HG03354 (cell line): Measurements from ENCODE around the gene COTL1.
"Not testable (repeated sequence)": the region's sequence is repeated elsewhere in the genome, so short reads cannot be mapped to it uniquely, and the experiment has no call there.

ENCODE experiments used
- ATAC-seq: cut with Tn5 transposase; IDR thresholded peaks from one replicate; pipeline ENCODE4 v1.9.1; 2021; ENCODE audit warnings: mild to moderate bottlenecking; ENCODE audit not compliant: unreplicated experiment, poor library complexity, severe bottlenecking

Gene COTL1

DNA sequence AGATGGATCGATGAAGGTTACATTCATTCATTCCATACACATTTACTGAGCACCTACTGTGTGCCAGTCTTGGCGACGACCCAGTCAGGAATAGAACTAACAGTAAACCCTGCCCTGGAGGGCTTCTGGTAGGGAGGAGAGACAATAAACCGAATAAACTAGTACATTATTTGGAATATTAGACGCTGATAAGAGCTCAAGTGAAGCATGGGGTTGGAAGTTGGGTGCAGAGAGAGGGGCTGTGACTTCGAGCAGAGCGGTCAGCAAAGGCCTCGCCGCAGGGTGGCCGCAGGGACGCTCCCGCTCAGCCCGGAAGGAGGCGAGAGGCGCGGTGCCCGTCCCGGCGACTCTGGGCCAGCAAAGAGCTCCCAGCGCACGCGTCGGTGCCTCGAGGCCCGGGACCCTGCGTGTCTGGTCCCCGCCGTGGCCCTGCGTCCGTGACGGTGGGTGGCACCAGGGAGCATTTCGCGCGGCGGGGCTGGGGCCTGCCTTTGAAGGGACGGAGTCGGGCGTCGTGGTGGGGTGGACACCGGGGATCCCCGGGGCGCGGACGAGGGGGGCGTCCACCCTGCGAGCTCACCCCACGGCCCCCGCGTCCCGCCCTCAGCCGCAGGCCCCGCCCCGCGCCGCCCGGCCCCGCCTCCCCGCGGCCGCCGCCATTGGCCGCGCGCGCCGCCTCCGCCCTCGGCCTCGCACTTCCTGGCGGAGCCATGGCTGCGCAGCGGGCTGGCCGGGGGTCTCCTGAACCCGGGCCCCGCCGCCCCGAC, 30.1 kb upstream of the COTL1 start, which contains the start of gene KLHL36:
KLHL36 (plus strand) TSS at position 684 of the 767 bp plus-strand sequence. CDS start 2,357 bp downstream, outside the sequence.
- peak; percentile 80 for ATAC-seq

GRCh38 chr16:84643674-84644073, 25.8 kb upstream of the COTL1 start:
- peak; percentile 32 for ATAC-seq

- no peak for ATAC-seq
Measured at GRCh38 chr16:84643180-84643583, 25.3 kb upstream of the COTL1 start.

DNA sequence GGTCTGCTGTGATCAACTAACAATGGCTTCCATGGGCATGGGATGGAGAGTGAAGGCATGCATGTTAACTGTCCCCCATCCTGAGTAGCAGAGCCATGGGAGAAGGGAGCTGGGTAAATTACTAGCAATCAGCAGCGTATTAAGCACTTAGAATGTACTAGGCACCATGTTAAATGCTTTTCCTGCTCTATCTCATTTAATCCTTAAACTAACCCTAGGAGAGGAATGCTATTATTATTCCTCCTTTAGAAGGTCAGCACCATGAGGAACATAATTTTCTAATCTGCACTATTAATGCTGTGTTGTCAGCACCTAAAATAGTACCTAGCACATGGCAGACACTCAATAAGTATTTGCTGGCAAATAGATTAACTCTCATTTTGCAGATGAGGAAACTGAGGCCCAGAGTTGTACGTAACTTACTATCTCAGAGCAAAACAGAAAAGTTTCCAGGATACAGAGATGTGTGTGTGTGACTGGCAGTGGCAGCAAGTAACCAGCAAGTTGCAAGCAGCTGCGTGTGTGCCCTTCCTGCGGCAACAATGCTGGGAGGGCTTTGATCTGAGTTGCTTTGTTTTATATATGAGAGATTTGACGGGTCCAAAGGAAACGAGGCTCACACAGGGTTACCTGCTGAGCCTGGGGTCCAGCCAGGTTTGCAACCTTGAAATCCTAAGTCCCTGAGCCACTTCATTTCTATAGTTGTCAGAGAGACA, 23.9 kb upstream of the COTL1 start:
- ATAC-seq: no peak

GRCh38 chr16:84640145-84640544, 22.3 kb upstream of the COTL1 start:
- ATAC-seq: no peak

GRCh38 chr16:84638231-84638806, 20.4 kb upstream of the COTL1 start:
- ATAC-seq: no peak

DNA sequence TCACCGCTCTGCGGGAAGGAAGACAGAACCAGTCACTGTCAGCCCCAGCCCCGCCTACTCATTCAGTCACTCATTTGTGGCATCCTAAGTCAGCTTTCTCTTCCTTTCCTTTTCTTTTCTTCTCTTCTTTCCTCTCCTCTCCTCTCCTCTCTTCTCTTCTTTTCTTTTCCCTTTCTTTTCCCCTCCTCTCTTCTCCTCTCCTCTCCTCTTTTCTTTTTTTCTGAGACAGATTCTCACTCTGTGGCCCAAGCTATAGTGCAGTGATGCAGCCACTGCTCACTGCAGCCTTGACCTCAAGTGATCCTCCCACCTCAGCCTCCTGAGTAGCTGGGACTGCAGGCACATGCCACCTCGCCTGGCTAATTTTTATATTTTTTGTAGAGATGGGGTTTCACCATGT, 19.8 kb upstream of the COTL1 start:
- ATAC-seq: no peak

DNA sequence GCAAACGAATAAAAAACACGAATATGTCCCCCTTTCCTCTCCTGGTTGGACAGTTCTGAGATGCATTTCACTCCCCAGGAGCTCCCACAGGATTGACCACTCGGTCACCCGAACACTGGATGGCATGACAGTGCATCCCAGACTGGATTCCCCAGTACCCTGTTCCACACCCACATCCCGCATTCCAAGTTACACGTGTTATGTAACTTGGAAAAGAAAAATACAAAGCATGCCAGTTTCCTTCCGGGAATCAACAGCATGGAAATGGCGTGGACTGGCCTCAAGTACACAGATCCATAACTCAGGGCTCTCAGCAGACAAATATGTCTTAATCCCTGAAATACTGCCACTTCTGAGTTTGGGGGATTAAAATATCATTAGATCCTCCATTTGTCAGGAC, 17.8 kb upstream of the COTL1 start:
- ATAC-seq: no peak

DNA sequence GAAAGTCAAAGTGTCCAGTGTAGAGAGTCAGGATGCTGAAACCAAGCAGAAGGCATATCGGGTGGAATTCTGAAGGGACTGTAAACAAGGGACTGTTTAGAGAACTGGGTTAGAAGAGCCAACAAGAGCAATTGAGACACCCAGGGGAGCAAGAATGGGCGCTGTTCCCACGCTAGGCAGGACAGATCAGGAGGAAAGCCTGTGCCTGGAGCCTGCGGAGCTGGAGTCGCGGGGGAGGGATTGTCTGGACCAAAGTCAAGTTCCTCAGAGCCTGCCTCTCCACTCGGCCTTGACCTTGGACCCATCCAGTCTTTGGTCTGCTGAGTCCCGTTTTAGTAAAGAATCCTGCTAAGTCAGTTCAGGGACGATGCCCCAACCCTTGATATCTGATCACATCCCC, 15.7 kb upstream of the COTL1 start:
- no peak for ATAC-seq

DNA sequence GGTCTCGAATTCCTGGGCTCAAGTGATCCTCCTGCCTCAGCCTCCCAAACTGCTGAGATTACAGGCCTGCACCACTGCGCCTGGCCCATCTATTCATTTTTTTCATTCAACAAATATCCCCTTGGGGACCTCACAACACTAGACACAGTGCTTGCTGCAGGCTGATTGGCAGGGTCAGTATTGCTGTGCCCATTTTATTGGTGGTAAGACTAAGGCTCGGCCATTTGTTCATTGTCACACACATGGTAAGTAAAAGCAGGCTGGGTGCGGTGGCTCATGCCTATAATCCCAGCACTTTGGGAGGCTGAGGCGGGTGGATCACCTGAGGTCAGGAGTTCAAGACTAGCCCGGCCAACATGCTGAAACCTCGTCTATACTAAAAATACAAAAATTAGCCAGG, 15.0 kb upstream of the COTL1 start:
- ATAC-seq: not testable (repeated sequence)

DNA sequence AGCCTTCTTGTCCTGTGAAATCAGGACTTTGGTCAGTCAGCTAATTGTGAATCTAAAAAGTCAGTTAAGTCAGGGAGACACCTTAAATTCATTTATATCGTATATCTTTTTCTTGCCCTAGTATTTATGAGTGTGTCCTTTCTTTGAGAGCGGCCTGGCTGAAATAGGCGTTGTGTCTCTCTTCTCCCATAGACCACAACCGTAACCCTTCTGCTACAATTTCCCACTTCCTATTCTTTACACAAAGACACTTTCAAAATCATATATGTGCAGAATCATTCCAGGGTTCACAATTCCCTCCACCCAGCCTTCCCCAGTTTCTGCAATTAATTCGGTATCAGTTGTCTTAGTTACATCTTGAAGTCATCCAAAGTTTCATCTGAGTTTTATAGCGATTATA, 14.0 kb upstream of the COTL1 start:
- ATAC-seq: no peak

DNA sequence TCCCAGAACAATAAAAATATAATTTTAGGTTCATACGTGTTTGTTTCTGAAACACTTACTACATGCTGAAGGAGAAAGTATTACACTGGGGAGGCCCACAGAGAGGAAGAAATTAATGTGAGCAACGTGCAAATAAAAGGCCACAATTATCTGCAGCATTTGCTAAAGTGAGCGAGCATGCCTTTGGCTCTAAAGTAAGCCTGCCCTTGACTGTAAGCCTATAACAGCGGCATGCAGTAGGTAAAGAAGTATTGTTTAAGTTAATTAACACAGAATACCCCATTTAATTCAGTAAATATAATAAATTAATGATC, 13.2 kb upstream of the COTL1 start:
- ATAC-seq: no peak

DNA sequence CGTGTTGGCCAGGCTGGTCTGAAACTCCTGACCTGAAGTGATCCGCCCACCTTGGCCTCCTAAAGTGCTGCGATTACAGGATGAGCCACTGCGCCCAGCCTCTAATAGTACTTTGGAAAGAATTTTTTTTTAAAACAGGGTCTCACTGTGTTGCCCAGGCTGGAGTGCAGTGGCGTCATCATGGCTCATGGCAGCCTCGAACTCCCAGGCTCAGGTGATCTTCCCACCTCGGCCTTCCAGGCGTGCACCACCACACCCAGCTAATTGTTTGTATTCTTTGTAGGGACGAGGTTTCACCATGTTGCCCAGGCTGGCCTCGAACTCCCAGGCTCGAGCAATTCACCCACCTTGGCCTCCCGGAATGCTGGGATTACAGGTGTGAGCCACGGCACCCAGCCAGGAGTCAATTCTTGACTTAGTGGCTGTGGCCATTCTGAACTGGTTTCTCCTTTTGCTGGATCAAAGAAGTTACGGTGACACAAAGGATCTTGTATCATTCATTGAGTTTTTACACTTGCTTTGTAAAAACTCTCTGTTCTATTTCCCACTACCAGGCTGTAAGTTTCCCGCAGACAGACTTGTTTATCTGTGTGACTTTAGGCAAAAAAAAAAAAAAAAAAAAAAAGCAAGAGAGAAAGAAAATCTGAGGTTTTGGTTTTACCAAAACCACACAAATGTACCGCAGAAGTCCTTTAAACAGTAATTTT, 12.7 kb upstream of the COTL1 start:
- ATAC-seq: no peak

GRCh38 chr16:84630009-84630408, 12.1 kb upstream of the COTL1 start:
- no peak for ATAC-seq

DNA sequence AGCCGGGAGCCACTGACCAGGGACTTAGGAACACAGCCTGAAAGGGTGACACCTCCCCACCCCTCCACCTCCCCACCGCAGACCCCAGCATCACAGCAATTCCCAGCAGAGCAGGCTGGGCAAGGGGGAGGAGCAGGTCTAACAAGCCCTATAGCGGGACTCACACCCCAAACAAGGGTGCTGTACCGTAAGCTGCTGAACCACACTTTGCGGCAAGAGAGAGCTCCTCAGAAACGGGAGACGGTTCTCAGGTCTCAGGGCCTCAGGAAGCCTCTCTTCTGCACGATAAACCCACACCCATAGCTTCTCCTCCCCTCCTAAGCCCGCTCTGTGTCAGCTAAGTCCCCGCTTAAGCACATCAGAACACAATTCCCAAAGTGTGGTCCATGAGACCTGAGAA, 11.7 kb upstream of the COTL1 start:
- ATAC-seq: no peak

DNA sequence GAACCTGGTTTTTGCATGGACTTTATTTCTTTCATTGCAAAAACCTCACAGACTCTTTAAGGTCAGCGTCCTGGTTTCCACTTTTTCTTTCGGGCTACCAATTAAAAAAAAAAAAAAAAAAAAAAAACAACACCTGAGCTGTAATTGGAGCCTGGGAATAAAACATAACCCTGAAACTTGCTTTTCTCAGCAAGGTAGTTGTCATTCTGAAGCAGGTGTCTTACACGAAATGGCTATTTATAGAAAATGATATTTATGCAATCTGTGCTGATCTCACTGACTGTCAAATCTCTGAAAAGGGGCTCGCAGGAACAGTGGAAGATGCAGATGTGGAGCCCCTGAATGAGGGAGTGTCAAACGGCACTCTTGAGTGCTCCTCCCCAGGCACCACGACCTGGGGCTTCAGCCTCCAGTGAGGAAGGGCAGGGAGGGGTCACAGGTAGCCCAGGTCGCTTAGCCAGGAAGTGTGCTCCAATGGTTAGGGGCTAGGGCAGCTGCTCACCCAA, 10.4 kb upstream of the COTL1 start:
- no peak for ATAC-seq

- ATAC-seq: no peak
Measured at GRCh38 chr16:84625556-84625955, 7.7 kb upstream of the COTL1 start.

GRCh38 chr16:84620913-84621312, 3.0 kb upstream of the COTL1 start:
- not testable (repeated sequence) for ATAC-seq

GRCh38 chr16:84618581-84619460, 943 bp upstream of the COTL1 start:
- no peak for ATAC-seq
